Testis (tissue), 3 donors: ENCODE data around the gene ZNF581. TPM values are rescaled to one million over a fixed set of nuclear protein-coding genes. Genes with fewer than 3 reads are reported as not detected.
A peak's percentile ranks its signal among the peaks of the same experiment; 100 is the strongest.

Source experiments
- DNase-seq: peaks from one replicate; pipeline ENCODE4 v3.0.0-alpha.2; 2019
- H3K27ac ChIP-seq, 2 donors: fragments of 200-600 bp; sonication (generic); one replicate each; pipeline ENCODE4 v1.5.1; 2019
- H3K27me3 ChIP-seq: fragments of 200-600 bp; sonication (generic); one replicate; pipeline ENCODE4 v1.5.1; 2019
- H3K36me3 ChIP-seq: fragments of 200-600 bp; sonication (generic); one replicate; pipeline ENCODE4 v1.5.1; 2017; ENCODE audit warnings: low read depth; ENCODE audit errors: missing control alignments
- H3K4me1 ChIP-seq: fragments of 200-600 bp; sonication (generic); one replicate; pipeline ENCODE4 v1.5.1; 2019
- H3K4me3 ChIP-seq, 2 donors: fragments of 200-600 bp; sonication (generic); one replicate each; pipeline ENCODE4 v1.5.1; 2017 to 2019
- H3K9me3 ChIP-seq: fragments of 200-600 bp; sonication (generic); one replicate; pipeline ENCODE4 v1.5.1; 2017
- POLR2A ChIP-seq: fragments of 450-650 bp; IDR thresholded peaks from one replicate; pipeline ENCODE4 v1.6.1; 2017; ENCODE audit warnings: antibody characterized with exemption, mild to moderate bottlenecking, moderate library complexity
- WGBS, 2 donors: methylation state at CpG; one replicate each; pipeline ENCODE4 v1.1.5; 2018; 5-methylcytosine and 5-hydroxymethylcytosine counted together
- intact Hi-C: fragments of 100-400 bp; cut with DNase I; formaldehyde crosslinking; loops from one replicate; pipeline ENCODE4 v1.15.1; 2023; ENCODE audit warnings: low total_unique reads
- polyA plus RNA-seq: library from polyadenylated mRNA; stranded (reverse); fragments of 350-450 nt; fragmentation: Illumina TruSeq; extraction: RNeasy Lipid Tissue Mini Kit (QIAGEN cat#74804); gene quantifications from one replicate; pipeline ENCODE4 v1.2.3, GENCODE V29; 2014; ENCODE audit warnings: low read depth, low replicate concordance; ENCODE audit not compliant: insufficient read depth
- total RNA-seq, 2 donors: library from RNA; depleted of rRNA; stranded (reverse); fragments of >200 nt; gene quantifications; one replicate each; pipeline ENCODE4 v1.2.3, GENCODE V29; 2016
- TF ChIP-seq, protein P1 (sequence below), 3 experiments: fragments of 450-650 bp in 2 of 3; fragments of 200-600 bp in 1 of 3; sonication (generic) in 1 of 3; IDR thresholded peaks; one replicate each; pipeline ENCODE4 v1.5.1; 2016 to 2019; ENCODE audit warnings: antibody characterized with exemption in 3 of 3, mild to moderate bottlenecking in 2 of 3, moderate library complexity in 1 of 3

Gene ZNF581
- total and polyA plus RNA-seq, 3 donors from 2014 or later: 17.3 to 31.2 (median 18.4) TPM

DNA sequence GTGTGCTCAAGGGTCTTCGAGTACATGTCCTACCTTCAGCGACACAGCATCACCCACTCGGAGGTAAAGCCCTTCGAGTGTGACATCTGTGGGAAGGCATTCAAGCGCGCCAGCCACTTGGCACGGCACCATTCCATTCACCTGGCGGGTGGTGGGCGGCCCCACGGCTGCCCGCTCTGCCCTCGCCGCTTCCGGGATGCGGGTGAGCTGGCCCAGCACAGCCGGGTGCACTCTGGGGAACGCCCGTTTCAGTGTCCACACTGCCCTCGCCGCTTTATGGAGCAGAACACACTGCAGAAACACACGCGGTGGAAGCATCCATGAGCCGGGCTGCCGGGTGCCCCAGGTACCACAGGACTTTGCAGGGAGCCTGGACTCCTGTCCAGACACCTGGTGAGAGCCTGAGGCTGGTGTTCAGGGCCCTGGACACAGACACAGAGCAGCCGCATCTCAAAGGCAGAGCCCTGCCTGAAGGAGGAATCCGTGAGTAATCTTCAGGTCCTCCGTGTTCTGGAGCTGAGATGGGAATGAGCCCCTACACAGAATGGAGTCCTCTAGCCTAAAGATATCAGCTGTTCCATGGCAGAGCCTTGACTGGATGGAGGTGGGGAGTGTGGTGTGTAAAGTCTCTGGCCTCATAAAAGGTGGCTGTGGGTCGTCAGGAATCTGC, 1.5 kb downstream of the ZNF581 start:
- H3K36me3 ChIP-seq: no peaks in the 10 kb centered on the region
- WGBS, 2 donors: 78 to 86% methylated on average over 7 to 28 of the region's 28 CpGs
- no peaks in the 10 kb centered on the region for H3K27me3 ChIP-seq
- intact Hi-C loops: no loop called here
- H3K27ac ChIP-seq: no peak overlapping the region
- peaks cover 31% of the 10 kb centered on the region for H3K4me1 ChIP-seq
- TF ChIP-seq, protein P1, sequence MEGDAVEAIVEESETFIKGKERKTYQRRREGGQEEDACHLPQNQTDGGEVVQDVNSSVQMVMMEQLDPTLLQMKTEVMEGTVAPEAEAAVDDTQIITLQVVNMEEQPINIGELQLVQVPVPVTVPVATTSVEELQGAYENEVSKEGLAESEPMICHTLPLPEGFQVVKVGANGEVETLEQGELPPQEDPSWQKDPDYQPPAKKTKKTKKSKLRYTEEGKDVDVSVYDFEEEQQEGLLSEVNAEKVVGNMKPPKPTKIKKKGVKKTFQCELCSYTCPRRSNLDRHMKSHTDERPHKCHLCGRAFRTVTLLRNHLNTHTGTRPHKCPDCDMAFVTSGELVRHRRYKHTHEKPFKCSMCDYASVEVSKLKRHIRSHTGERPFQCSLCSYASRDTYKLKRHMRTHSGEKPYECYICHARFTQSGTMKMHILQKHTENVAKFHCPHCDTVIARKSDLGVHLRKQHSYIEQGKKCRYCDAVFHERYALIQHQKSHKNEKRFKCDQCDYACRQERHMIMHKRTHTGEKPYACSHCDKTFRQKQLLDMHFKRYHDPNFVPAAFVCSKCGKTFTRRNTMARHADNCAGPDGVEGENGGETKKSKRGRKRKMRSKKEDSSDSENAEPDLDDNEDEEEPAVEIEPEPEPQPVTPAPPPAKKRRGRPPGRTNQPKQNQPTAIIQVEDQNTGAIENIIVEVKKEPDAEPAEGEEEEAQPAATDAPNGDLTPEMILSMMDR (IDR thresholded peaks at IDR 0.05): no peak
- no peak for TF ChIP-seq POLR2A
- H3K9me3 ChIP-seq: no peaks in the 10 kb centered on the region
- no peak overlapping the region for H3K4me3 ChIP-seq
- DNase-seq: no peak

DNA sequence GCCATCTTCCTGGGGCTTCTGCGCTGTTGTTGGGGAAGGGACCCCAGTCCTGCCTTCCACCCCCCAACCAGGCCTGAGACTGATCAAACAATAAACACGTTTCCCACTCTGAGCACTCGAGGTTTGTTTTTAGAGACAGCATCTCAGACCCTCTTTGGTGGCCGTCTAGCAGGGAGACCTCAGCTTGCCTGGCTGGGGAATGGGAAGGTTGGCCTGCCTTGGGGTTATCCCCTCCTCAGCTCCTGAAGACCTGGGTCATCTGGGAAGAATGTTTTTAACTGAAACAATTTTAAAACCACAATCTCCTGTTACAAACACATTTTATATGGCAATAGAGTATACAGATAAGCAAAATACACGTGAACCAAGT, 2.0 kb downstream of the ZNF581 start:
- intact Hi-C loops: no loop called here
- DNase-seq: no peak
- TF ChIP-seq, protein P1 (IDR thresholded peaks at IDR 0.05): no peak
- no peak for TF ChIP-seq POLR2A
- 66% methylated on average over 5 of the region's 5 CpGs for WGBS, 2 donors
- H3K4me1 ChIP-seq: peaks cover 26% of the 10 kb centered on the region
- H3K36me3 ChIP-seq: no peaks in the 10 kb centered on the region
- H3K4me3 ChIP-seq: no peak overlapping the region
- no peaks in the 10 kb centered on the region for H3K9me3 ChIP-seq
- no peaks in the 10 kb centered on the region for H3K27me3 ChIP-seq
- no peak overlapping the region for H3K27ac ChIP-seq

DNA sequence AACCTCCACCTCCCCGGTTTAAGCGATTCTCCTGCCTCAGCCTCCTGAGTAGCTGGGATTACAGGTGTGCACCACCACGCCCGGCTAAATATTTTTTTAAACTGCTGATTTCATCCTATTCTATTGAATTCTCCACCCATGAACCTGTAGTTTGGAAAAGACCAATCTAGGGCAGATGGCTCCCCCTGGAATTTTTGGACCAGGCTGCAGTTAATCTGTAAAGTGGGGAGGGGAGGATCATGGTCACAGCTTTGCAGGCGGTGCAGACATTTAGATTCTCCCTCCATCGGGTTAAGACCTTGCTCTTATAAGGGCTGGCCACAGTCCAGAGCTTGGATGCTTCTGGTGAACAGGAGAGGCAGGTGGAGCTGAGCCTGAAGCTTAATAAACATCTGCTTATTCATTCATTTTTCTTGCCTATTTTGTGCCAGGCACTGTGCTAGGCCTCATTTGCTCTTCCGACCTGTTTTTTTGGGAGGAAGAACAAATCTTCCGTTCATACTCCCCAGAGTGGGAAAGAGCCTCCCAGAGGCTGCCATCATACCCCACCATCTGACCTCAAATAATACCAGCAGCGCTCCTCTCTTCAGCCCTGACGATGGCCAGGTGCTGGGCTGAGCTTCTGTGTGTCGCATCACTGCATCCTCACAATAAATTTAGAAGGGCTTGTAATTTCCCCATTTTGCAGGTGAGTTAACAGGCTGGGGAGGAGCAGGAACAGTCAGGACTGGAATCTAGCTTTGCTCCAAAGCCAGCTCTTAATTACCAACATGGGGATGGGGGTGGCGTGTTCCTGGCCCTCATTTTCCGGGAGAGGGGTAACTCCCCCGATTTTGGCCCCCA, 3.7 kb downstream of the ZNF581 start:
- H3K4me3 ChIP-seq: peak overlapping the region; percentile 79 to 86
- no peak for DNase-seq
- H3K36me3 ChIP-seq: no peaks in the 10 kb centered on the region
- no peak for TF ChIP-seq POLR2A
- TF ChIP-seq, protein P1 (IDR thresholded peaks at IDR 0.05): no peak
- intact Hi-C loops: no loop called here
- 32 to 35% methylated on average over 14 of the region's 14 CpGs for WGBS, 2 donors
- peak overlapping the region; percentile 76 to 95 for H3K27ac ChIP-seq
- H3K9me3 ChIP-seq: no peaks in the 10 kb centered on the region
- H3K4me1 ChIP-seq: peaks cover 23% of the 10 kb centered on the region
- H3K27me3 ChIP-seq: no peaks in the 10 kb centered on the region

DNA sequence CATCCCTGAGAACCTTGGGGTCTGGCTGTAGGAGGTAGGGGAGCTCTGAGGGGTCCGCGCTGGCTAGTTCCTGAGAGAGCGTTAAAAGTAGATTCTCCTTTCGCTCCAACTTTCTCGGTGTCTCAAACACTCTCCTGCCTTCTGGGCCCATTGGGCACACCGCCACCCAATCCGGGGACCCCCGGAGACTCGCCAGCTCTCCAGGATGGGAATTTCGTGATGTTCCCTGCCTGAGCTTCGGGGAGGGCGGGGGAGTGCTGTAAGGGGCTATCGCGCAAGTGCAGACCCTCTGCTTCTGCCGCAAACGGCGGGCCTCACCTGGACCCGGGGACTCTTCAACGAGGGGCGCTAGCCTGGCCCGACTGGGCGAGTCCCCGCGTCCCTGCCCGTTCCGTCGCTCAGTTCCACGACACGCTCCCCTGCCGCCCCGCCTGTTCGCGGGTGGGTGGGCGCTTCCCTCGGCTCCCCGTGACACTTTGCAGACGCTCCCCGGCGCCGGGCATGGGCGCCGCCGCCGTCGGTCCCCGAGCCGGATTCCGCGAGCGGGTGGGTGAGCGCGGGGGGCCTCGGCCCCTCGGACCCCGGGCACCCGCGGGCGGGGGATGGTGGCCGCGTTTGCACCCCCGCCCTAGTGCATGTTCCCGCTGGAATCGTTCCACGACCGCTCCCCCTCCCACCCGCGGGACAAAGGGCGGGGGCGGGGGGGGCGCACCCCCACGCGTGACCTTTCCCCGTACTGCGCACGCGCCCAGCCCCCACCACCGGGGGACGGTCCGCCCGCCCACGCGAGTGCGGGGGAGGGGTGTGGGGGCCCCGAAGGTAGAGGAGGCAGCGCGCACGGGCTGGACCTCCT, 4.5 kb downstream of the ZNF581 start, which contains the start of gene CCDC106:
CCDC106 (plus strand) TSS at position 481 of the 853 bp plus-strand sequence. CDS start 835 bp downstream, outside the sequence.
- peak; percentile 85 for DNase-seq
- Histone ChIP-seq H3K27ac (peak within 1 kb of the TSS; percentile 76 to 95), H3K4me1 (peaks cover 18% of the 10 kb centered on the region), H3K27me3 (no peaks in the 10 kb centered on the region), H3K9me3 (no peaks in the 10 kb centered on the region), H3K36me3 (no peaks in the 10 kb centered on the region), H3K4me3 (peak within 1 kb of the TSS; percentile 79 to 86)
- 0 to 2% methylated on average over 12 to 72 of the region's 87 CpGs for WGBS, 2 donors
- intact Hi-C loops: no loop called here
- TF ChIP-seq, protein P1 (IDR thresholded peaks at IDR 0.05): peak in 1 of 3 experiments; percentile 4
- TF ChIP-seq POLR2A: no peak
